ENCODE data around the gene PTPRCAP. TPM values are rescaled to one million over a fixed set of nuclear protein-coding genes. Genes with fewer than 3 reads are reported as not detected.

The PTPRCAP gene
- total RNA-seq, 1 experiment from 2014 or later, result 0.27 TPM

GRCh38 chr11:67442504-67443404, 5.3 kb upstream of the PTPRCAP start:
- peaks cover 70% of the 10 kb centered on the region for H3K36me3 Mint-ChIP-seq (ENCODE audit: insufficient read depth, unreplicated experiment)
- no TSS peak for BruUV-seq (replicated peaks)
- peaks cover 20% of the 10 kb centered on the region for H3K4me1 ChIP-seq
- peak overlapping the region; percentile 83 for H3K27ac Mint-ChIP-seq (ENCODE audit: unreplicated experiment)
- intact Hi-C loops (cut with micrococcal nuclease; ENCODE audit: unreplicated experiment), result loop anchor here (1.0 to 5.0 kb wide), 6 partner anchors 14 to 91 kb away; partner anchors contain the start of genes AIP, CDK2AP2, PITPNM1 and RPS6KB2
- ChIA-PET POLR2A (interaction anchor here (0.6 to 1.3 kb wide), 14 partner anchors 11 to 195 kb away, joined by 3 to 9 read pairs (median 6); partner anchors contain the start of genes PPP1CA and RPS6KB2), CTCF (interaction anchor here (0.6 to 2.1 kb wide), 7 partner anchors 17 to 174 kb away, joined by 3 to 11 read pairs (median 3); partner anchors contain the start of gene PPP1CA)
- H3K4me3 Mint-ChIP-seq (ENCODE audit: unreplicated experiment), result peak overlapping the region; percentile 90
- no peaks in the 10 kb centered on the region for H3K9me3 ChIP-seq
- H3K9me3 Mint-ChIP-seq (ENCODE audit: unreplicated experiment), result no peaks in the 10 kb centered on the region
- no peak for TF ChIP-seq CTCF (IDR thresholded peaks at IDR 0.05; ENCODE audit: insufficient read depth in 1 of 2, low read depth in 1 of 2, low read length in 1 of 2, severe bottlenecking in 1 of 2, unreplicated experiment in 1 of 2)
- peaks cover 9% of the 10 kb centered on the region for H3K4me1 Mint-ChIP-seq (ENCODE audit: low read depth, unreplicated experiment)
- no peaks in the 10 kb centered on the region for H3K27me3 Mint-ChIP-seq (ENCODE audit: insufficient read depth, unreplicated experiment)
- H3K4me3 ChIP-seq (ENCODE audit: low read depth, low read length), result peak overlapping the region; percentile 98
- H3K36me3 ChIP-seq (ENCODE audit: control insufficient read depth, insufficient read depth, low read length), result peaks cover 17% of the 10 kb centered on the region
- no peak for DNase-seq
- H3K27me3 ChIP-seq (replicated peaks; ENCODE audit: control insufficient read depth, insufficient read depth, low read length), result no peaks in the 10 kb centered on the region

GRCh38 chr11:67441731-67442351, 4.4 kb upstream of the PTPRCAP start:
- BruUV-seq (replicated peaks), result TSS peak; percentile 31
- no peaks in the 10 kb centered on the region for H3K9me3 ChIP-seq
- POLR2A ChIA-PET, result no interaction called here
- peaks cover 79% of the 10 kb centered on the region for H3K36me3 Mint-ChIP-seq (ENCODE audit: insufficient read depth, unreplicated experiment)
- CTCF ChIA-PET, result no interaction called here
- H3K27me3 ChIP-seq (replicated peaks; ENCODE audit: control insufficient read depth, insufficient read depth, low read length), result no peaks in the 10 kb centered on the region
- H3K27ac Mint-ChIP-seq (ENCODE audit: unreplicated experiment), result peak overlapping the region; percentile 83
- peak overlapping the region; percentile 90 for H3K4me3 Mint-ChIP-seq (ENCODE audit: unreplicated experiment)
- peaks cover 9% of the 10 kb centered on the region for H3K4me1 Mint-ChIP-seq (ENCODE audit: low read depth, unreplicated experiment)
- no peak for DNase-seq
- peaks cover 20% of the 10 kb centered on the region for H3K4me1 ChIP-seq
- H3K4me3 ChIP-seq (ENCODE audit: low read depth, low read length), result peak overlapping the region; percentile 10; the same call in 1 of the 2 replicates
- H3K27me3 Mint-ChIP-seq (ENCODE audit: insufficient read depth, unreplicated experiment), result no peaks in the 10 kb centered on the region
- TF ChIP-seq CTCF (IDR thresholded peaks at IDR 0.05; ENCODE audit: insufficient read depth in 1 of 2, low read depth in 1 of 2, low read length in 1 of 2, severe bottlenecking in 1 of 2, unreplicated experiment in 1 of 2), result no peak
- no peaks in the 10 kb centered on the region for H3K9me3 Mint-ChIP-seq (ENCODE audit: unreplicated experiment)
- peaks cover 21% of the 10 kb centered on the region for H3K36me3 ChIP-seq (ENCODE audit: control insufficient read depth, insufficient read depth, low read length)
- intact Hi-C loops (cut with micrococcal nuclease; ENCODE audit: unreplicated experiment), result loop anchor here (5.0 kb wide), 1 partner anchor 65 kb away; the partner anchor contains the start of genes CDK2AP2 and PITPNM1

- no TSS peak for BruUV-seq (replicated peaks)
- H3K27ac Mint-ChIP-seq (ENCODE audit: unreplicated experiment), result no peak overlapping the region
- H3K4me1 ChIP-seq, result peaks cover 20% of the 10 kb centered on the region
- no peaks in the 10 kb centered on the region for H3K27me3 ChIP-seq (replicated peaks; ENCODE audit: control insufficient read depth, insufficient read depth, low read length)
- no peak for DNase-seq
- peaks cover 21% of the 10 kb centered on the region for H3K36me3 ChIP-seq (ENCODE audit: control insufficient read depth, insufficient read depth, low read length)
- ChIA-PET POLR2A (no interaction called here), CTCF (no interaction called here)
- H3K4me3 ChIP-seq (ENCODE audit: low read depth, low read length), result no peak overlapping the region
- H3K4me1 Mint-ChIP-seq (ENCODE audit: low read depth, unreplicated experiment), result peaks cover 9% of the 10 kb centered on the region
- H3K36me3 Mint-ChIP-seq (ENCODE audit: insufficient read depth, unreplicated experiment), result peaks cover 85% of the 10 kb centered on the region
- H3K9me3 ChIP-seq, result no peaks in the 10 kb centered on the region
- H3K27me3 Mint-ChIP-seq (ENCODE audit: insufficient read depth, unreplicated experiment), result no peaks in the 10 kb centered on the region
- TF ChIP-seq CTCF (IDR thresholded peaks at IDR 0.05; ENCODE audit: insufficient read depth in 1 of 2, low read depth in 1 of 2, low read length in 1 of 2, severe bottlenecking in 1 of 2, unreplicated experiment in 1 of 2), result no peak
- intact Hi-C loops (cut with micrococcal nuclease; ENCODE audit: unreplicated experiment), result loop anchor here (5.0 kb wide), 1 partner anchor 66 kb away; the partner anchor contains the start of genes CDK2AP2 and PITPNM1
- peak overlapping the region; percentile 34 for H3K4me3 Mint-ChIP-seq (ENCODE audit: unreplicated experiment)
- H3K9me3 Mint-ChIP-seq (ENCODE audit: unreplicated experiment), result no peaks in the 10 kb centered on the region
Observed at GRCh38 chr11:67441098-67441563, 3.6 kb upstream of the PTPRCAP start.
